ENCODE results near the gene C3AR1.
A peak's percentile ranks its signal among the peaks of the same experiment; 100 is the strongest.
"Not testable (repeated sequence)": the region's sequence is repeated elsewhere in the genome, so short reads cannot be mapped to it uniquely, and the experiment has no call there.

Gene C3AR1

DNA sequence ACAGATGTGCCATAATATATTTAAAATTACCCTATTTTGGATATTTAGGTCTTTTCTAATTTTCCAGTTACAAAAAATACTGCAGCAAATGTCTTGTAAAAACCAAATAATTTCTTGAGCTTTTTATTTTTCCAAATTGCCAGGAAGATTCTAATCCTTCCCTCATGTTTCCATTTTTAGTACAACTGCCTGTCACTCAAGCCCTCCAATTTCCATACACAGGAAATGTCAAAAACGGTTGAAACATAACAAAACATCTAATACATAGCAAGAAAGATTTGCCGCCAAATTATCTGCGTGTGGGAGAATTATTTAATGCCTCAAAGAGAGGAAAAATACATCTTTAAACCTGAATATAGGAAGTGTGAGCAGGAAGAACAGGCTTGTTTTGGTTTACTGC lies 36.0 kb downstream of the C3AR1 start:
- no peak for DNase-seq (ENCODE audit: low read depth in 2 of 3, low spot score in 2 of 3)

DNA sequence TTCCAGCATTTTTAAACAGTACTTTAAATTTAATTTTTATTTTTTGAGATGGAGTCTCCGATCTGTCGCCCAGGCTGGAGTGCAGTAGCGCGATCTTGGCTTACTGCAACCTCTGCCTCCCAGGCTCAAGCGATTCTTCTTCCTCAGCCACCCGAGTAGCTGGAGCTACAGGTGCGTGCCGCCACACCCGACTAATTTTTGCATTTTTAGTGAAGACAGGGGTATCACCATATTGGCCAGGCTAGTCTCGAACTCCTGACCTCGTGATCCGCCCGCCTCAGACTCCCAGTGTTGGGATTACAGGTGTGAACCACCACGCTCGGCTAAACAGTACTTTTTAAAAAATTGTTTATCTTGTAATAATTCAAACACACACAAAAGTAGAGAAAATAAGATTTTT lies 37.9 kb downstream of the C3AR1 start:
- no peak for DNase-seq (ENCODE audit: low read depth in 2 of 3, low spot score in 2 of 3)

DNA sequence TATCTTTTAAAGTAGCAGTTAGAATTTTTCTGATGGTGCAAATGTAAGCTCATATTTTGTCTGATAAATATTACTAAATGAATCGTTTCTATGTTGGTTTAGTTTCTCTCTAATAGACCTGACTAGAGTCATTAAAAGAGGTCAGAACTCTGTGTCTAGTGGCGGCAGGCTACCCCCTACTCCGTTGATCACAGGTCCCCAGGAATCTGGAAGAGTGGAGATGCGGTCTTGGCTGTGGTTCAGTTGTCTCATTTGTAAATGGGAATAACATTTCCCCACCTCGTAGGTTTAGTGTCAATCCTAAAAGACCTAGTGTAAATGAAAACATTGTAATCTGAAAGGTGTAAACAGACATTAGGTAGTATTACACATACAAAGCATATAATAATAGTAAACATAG lies 38.3 kb downstream of the C3AR1 start:
- DNase-seq (ENCODE audit: low read depth in 2 of 3, low spot score in 2 of 3): no peak

DNA sequence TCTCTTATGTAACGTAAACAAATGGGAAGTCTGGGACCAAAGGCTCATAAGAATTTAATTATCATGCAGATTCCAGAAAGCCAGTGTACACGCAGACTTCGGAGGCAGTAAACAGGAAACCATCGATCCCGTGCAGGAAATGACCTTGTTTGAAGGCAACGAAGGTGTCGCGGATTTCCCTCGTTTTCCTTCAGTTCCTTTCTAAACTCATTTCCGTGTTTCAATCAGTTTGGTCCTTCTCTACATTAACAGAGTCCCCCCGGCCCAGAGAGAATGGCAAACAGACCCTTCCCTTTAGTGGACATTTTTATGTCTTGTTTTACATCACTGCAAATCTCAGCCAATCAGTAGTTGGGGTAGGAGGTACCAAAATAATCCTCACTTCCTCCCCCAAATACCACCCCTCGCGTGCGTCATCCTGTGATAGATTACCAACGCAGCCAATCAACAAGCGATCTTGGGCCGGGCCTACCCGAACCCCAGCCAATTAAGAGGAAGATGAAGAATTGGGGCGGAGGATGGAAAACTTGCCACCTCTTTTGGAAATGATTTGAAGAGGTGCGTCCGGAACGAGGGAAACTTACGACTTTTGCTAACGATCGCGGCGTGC lies 39.8 kb downstream of the C3AR1 start:
- DNase-seq (ENCODE audit: low read depth in 2 of 3, low spot score in 2 of 3): peak; percentile 70 to 85 (median 81)

DNA sequence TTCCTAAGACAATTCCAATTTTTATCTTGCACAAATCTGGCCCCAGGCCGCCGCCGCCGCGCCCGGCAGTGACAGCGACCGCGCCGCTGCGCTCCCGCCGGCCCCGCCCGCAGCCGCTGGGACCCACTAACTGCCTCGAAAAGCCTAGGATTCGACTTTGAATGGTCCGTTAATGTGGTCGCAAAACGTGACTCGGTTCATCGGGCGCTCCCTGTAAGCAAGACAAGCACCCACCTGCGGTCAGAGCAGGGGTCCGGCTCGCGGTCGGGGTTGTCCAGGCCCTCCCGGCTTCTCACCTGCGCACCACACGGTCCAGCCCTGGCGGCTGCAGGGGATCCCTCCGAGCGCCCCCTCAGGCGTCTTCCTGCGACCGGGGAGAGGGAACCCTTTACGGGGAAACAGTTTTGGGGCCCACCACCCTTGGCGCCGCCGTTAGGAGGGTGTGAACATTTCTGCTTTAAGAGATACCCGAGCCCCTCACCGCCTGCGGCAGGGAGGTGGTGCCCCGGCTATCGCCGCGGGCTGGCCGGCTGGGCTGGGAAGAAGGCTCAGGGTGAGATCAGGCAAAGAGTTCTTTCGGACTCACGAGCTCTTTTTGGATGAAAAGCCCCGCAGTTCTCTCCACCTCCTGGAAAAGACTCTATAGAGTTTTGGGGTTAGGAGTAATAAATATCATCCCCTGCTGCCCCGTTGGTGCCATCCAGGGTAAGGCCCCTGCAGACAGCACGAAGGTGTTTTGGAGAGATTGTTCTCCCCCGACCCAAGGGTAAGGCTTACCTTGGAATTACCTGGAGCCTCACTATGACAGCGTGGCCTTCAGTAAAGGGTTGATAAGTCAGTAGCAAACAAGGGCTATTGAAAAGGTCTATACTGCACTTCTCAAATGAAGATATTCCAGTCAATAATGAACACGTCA lies 47.2 kb downstream of the C3AR1 start:
- no peak for DNase-seq (ENCODE audit: low read depth in 2 of 3, low spot score in 2 of 3)

DNA sequence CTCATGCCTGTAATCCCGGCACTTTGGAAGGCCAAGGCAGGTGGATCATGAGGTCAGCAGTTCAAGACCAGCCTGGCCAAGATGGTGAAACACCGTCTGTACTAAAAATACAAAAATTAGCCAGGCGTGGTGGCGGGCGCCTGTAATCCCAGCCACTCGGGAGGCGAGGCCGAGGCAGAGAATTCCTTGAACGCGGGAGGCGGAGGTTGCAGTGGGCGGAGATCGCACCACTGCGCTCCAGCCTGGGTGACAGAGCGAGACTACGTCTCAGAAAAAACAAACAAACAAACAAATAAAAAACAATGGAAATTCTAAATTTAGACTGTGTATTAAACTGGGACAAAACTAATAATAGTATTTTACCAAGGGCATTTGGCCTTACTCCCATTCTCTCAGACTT lies 47.9 kb downstream of the C3AR1 start:
- DNase-seq (ENCODE audit: low read depth in 2 of 3, low spot score in 2 of 3): not testable (repeated sequence)

DNA sequence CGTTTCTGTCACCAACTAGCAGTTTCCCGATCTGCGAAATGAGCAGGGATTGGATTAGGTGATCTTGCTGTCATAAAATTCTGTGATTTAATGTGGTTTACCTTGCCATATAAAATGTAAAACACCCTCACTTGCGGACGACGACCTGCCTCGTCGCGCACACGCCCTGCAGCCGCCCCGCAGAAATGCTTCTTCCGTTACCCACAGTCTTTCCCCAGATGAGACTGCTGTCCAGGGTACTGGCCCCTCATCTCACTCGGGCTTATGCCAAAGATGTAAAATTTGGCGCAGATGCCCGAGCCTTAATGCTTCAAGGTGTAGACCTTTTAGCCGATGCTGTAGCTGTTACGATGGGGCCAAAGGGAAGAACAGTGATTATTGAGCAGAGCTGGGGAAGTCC lies 51.3 kb downstream of the C3AR1 start:
- DNase-seq (ENCODE audit: low read depth in 2 of 3, low spot score in 2 of 3): no peak

DNA sequence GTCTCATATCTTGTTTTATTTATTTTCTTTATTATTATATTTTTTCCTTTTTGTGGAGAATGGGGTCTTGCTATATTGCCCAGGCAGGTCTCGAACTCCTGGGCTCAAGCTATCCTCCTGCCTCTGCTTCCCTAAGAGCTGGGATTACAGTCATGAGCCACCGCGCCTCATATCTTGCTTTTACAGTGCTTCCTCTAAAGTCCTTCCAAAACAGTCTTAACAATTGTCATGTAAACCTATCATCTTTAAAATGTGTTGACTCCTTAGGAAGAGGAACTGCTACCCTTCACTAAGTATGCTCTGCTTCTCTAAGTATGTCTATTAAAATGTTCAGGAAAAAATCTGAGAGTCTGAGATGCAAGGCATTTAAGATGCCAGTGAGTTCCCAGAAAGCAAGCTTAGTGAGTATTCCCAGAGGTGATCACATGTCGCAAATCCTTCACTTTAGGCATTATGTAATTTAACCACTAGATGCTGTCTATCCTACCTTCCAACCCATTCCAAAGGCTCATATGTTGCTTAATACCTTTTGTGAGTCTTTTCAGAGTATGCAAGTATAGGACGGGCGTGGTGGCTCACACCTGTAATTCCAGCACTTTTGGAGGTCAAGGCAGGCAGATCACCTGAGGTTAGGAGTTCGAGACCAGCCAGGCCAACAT lies 53.4 kb downstream of the C3AR1 start:
- DNase-seq (ENCODE audit: low read depth in 2 of 3, low spot score in 2 of 3): no peak

DNA sequence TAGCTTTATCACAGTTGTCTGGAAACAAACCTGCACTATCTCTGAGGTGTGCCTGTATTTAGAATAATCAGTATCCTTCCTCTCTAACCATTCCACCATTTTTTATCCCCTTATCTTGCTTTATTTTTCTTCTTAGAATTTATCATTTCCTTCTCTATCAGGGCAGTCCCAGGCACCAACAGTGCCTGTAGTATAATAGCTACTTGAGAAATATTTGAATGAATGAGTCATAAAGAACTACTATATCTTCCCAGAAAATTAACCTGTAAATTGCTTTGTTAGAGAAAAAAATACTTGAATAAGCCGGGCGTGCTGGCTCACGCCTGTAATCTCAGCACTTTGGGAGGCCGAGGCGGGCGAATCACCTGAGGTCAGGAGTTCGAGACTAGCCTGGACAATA lies 54.8 kb downstream of the C3AR1 start:
- no peak for DNase-seq (ENCODE audit: low read depth in 2 of 3, low spot score in 2 of 3)
